ENCODE measurements around the gene STXBP1. TPM values are rescaled to one million over a fixed set of nuclear protein-coding genes. Genes with fewer than 3 reads are reported as not detected.

Gene STXBP1
- total and polyA plus RNA-seq, 2 of the 8 experiments (the other 6 are each of a cell fraction or from before 2014, with no cell fraction given): 11.5 to 60.9 TPM

GRCh38 chr9:127698985-127699670 is 87.1 kb downstream of the STXBP1 start (continued):
- TF ChIP-seq, protein P1, sequence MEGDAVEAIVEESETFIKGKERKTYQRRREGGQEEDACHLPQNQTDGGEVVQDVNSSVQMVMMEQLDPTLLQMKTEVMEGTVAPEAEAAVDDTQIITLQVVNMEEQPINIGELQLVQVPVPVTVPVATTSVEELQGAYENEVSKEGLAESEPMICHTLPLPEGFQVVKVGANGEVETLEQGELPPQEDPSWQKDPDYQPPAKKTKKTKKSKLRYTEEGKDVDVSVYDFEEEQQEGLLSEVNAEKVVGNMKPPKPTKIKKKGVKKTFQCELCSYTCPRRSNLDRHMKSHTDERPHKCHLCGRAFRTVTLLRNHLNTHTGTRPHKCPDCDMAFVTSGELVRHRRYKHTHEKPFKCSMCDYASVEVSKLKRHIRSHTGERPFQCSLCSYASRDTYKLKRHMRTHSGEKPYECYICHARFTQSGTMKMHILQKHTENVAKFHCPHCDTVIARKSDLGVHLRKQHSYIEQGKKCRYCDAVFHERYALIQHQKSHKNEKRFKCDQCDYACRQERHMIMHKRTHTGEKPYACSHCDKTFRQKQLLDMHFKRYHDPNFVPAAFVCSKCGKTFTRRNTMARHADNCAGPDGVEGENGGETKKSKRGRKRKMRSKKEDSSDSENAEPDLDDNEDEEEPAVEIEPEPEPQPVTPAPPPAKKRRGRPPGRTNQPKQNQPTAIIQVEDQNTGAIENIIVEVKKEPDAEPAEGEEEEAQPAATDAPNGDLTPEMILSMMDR (IDR thresholded peaks at IDR 0.05; ENCODE audit: control extremely low read depth in 1 of 3, insufficient read depth in 1 of 3, low read depth in 1 of 3, low read length in 3 of 3): no peak
- TF ChIP-seq SAP30 (IDR thresholded peaks at IDR 0.05; ENCODE audit: insufficient read depth, insufficient replicate concordance, low read length) (no peak), CREB1 (IDR thresholded peaks at IDR 0.05) (peak; percentile 63)
